NCI-H1092 treated with DMSO at 0.1 percent for 48 hours (cell line): ENCODE measurements around the gene SHC2.
A peak's percentile ranks its signal among the peaks of the same experiment; 100 is the strongest.

Source experiments
- DNase-seq: peaks from one replicate; lab custom pipeline; 2025; lab: John Stamatoyannopoulos, UW

The SHC2 gene, protein sequence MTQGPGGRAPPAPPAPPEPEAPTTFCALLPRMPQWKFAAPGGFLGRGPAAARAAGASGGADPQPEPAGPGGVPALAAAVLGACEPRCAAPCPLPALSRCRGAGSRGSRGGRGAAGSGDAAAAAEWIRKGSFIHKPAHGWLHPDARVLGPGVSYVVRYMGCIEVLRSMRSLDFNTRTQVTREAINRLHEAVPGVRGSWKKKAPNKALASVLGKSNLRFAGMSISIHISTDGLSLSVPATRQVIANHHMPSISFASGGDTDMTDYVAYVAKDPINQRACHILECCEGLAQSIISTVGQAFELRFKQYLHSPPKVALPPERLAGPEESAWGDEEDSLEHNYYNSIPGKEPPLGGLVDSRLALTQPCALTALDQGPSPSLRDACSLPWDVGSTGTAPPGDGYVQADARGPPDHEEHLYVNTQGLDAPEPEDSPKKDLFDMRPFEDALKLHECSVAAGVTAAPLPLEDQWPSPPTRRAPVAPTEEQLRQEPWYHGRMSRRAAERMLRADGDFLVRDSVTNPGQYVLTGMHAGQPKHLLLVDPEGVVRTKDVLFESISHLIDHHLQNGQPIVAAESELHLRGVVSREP

DNA sequence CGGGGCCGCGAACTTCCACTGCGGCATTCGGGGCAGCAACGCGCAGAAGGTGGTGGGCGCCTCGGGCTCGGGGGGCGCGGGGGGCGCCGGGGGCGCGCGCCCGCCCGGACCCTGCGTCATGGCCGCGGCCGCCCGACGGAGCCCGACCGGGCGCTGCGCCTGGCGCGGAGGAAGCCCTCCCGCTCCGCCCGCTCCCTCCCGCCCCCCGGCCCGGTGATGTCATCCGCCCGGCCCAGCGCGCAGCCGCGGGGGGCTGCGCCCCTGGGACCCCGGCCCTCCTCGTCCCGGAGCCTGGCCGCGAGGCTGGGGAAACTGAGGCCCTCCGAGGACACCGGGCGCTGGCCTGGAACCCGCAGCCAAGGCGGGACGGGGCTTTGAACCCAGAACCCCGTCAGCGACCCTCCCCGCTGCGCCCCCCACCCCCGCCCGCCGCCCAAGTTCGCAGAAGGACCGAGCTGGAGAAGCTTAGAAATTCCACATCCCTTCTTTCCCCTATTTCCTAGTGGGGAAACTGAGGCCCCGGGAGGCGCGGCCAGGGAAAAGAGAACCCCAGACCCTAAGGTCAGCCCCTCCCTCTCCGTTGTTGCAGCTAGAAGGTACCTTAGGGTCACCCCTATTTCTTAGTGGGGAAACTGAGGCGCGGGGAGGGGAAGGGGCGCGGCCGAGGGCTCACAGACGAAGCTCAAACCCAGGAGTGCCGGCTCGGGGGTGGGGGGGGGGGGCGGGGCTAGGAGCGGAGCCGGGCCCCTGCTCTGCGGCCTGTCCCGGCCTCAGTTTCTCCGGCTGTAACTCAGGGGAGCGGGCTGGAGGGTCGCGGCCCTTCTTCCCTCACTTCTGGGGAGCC is at the start of gene SHC2:
Gene SHC2, minus strand, starts transcription at position 157 of the 844 bp plus-strand sequence. Its CDS starts 37 bp downstream, at position 120.
- no peak for DNase-seq

DNA sequence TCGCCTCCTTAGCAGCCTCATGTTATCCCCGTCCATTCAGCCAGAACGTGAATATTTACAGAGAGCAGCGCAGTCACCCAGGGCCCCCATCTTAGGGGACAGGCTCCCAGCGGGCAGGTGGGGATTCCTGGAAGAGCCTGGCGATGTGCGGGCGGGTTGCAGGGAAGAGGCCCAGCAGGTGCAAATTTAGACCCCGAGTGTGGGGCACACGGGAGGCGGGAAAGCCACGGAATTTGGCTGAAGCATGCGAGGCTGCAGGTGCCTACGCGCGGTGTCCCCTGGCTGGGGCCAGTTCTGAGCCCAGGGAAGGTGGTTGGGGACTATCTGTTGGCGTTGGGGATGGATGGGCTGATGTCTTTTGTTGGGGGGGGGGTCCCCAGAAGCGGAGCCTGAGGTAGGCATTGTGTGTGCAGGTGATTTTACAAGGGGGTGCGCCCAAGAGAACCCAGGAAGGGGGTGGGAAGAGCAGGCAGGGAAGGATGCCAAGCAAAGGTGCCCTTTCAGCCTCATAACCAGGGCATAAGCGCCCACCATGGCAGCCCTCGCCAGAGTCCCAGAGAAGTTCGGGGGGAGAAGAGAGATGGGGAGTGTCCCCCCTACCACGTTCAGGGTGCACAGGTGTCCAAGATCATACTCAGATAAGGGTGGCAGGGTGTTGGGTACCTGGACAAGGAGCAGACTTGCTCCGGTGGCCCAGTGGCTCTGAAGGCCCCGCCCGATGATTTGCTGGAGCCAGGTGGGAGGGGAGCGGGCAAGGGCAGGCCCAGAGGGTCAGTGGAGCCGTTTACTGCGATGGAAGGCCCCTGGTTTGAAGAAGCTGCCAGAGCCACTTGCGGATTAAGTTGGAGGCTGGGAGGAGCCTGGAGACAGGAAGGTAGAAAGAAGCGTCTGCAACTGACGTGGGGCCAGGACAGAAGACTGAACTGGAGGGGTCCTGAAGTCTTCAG is 47.6 kb upstream of the SHC2 start:
- no peak for DNase-seq

DNA sequence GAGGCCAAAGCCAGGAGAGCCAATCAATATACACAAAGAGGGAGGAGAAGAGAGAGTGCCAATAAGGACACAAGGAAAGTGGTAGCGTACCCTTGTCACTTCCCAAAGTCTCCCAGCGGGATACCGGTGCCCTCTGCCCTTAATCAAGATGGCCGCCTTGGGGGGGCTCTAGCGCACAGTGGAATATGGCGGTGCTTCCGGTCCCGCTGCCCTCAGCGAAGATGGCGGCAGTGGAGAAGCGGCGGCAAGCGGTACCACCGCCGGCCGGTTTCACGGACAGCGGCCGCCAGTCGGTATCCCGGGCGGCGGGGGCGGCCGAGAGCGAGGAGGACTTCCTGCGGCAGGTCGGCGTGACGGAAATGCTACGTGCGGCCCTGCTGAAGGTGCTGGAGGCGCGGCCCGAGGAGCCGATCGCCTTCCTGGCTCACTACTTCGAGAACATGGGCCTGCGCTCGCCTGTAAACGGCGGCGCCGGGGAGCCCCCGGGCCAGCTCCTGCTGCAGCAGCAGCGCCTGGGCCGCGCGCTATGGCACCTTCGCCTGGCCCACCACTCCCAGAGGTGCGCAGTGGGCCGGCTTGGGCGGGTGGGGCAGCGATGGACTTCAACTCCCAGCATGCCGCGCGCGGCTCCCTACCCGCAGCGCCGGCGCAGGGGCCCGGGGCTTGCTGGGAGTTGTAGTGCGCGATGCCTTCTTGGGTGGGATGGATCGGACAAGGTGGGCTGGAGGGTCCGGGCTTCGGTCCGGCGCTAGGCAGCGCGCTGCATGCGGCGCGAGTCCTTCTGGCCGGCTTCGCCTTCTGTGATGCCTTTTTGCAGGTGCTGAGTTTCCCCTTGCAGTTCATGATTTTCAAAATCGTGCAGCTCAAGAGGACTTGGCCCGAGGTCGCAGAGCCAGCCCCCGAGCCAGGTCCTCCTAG is 46.7 kb upstream of the SHC2 start, which contains the start of gene TPGS1:
Gene TPGS1, plus strand, starts transcription at position 212 of the 918 bp plus-strand sequence. Its CDS starts 10 bp downstream, at position 222.
- peak; percentile 86 for DNase-seq

DNA sequence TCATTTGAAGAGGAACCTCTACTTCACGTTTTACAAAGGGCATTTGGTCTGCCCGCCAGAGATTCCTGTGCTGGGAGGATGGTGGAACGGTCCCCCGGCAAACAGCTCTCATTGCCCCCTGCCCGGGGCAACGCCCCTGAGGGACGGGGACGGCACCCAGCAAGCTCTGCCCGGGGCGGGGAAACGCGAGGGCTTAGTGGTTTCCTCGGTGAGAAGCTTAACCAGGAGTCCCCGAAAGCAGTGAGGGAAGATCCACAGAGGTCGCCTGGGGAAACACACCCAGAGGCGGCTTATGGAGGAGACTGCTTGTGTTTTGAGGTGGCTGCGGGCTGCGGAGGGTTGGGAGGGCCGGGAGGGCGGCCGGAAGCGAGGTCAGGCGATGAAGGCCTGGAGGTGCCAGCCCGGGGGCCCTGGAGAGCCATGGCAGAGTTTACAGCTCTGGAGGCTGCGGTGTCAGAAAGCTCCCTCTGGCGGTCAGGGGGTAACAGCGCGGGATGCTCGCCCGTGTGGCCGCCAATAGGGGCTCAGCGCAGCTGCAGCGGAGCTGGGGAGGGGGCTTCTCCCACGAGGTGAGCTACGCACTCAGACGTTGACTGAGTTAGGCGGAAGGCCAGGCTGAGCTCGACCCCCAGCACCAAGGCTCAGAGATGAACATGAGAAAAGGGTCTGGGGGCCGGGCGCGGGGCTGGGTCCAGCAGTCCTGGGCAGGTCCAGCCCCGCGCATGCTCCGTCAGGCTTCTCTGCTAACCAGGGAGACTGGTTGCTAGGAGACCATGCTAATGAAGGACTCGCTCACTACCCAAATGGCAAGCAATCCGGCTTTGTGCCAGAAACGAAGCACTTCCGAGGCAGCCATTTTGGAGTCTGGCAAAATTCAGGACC is 45.8 kb upstream of the SHC2 start:
- peak; percentile 100 for DNase-seq

DNA sequence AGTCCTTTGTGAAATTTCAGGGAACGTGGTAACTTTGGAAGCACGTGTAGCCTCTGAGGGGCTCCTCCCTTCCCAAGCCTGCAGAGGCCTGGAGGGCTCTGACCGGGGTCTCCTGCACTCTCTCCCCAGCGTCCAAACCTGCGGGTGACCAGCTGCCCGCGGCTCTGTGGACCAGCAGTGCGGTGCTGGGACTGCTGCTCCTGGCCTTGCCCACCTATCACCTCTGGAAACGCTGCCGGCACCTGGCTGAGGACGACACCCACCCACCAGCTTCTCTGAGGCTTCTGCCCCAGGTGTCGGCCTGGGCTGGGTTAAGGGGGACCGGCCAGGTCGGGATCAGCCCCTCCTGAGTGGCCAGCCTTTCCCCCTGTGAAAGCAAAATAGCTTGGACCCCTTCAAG is 43.8 kb upstream of the SHC2 start:
- no peak for DNase-seq

DNA sequence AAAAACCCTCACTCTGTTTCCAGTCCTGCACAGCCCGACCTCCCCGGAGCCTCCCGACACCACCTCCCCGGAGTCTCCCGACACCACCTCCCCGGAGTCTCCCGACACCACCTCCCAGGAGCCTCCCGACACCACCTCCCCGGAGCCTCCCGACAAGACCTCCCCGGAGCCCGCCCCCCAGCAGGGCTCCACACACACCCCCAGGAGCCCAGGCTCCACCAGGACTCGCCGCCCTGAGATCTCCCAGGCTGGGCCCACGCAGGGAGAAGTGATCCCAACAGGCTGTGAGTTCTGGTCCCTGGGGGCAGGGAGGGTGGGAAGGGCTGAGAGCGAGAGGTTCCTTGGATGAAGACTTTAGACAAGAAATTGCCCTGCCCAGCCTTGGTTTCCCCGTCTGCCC is 40.8 kb upstream of the SHC2 start:
- no peak for DNase-seq

DNA sequence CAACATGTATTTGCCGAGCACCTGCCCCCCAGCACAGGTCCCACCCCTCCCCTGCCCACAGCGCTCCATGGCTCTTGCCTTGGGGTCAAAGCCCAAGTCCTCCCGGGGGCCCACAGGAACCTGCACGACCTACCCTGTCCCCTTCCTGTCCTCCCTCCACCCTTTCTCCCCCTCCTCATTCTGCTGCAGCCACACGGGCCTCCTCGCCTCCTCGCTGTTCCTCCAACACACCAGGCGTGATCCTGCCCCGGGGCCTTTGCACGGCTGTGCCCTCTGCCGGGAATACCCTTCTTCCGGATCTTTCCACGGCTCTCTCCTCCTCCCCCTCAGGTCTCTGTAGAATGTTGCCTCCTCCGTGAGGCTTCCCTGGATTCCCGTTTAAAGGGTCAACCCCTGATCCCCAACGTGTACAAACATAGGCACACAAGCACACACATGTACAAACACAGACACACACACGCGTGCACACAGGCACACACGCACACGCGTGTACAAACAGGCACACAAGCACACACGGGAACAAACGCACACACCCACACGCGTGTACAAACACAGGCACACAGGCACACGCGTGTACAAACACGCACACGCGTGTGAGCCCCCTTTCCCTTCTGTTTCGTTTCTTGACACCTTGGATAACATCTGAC is 38.3 kb upstream of the SHC2 start:
- DNase-seq = no peak

DNA sequence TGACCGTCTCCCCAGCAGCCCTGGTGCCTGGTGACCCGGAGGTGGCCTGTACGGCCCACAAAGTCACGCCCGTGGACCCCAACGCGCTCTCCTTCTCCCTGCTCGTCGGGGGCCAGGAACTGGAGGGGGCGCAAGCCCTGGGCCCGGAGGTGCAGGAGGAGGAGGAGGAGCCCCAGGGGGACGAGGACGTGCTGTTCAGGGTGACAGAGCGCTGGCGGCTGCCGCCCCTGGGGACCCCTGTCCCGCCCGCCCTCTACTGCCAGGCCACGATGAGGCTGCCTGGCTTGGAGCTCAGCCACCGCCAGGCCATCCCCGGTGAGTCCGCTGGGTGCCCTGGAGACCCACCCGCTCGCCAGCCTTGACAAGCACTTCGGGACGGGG is 37.7 kb upstream of the SHC2 start:
- DNase-seq = no peak

DNA sequence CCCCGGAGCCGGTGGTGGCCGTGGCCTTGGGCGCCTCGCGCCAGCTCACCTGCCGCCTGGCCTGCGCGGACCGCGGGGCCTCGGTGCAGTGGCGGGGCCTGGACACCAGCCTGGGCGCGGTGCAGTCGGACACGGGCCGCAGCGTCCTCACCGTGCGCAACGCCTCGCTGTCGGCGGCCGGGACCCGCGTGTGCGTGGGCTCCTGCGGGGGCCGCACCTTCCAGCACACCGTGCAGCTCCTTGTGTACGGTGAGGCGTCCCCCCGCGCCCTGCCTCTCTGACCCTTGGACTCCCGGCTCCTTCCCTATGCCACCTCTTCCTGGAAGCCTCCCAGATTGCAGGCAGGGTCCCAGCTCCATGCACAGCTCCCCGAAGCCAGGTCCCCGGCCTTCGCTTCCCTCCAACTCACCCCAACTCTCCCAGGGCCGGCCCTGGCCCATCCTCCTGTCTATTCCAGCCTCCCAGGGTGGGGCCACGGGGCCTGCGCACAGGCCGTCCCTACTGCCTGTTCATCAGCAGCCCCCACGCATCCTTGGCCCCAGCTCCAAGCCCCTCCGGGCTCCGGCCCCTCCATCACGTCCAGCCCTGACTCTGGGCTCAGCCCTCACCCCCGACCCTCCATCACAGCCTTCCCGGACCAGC is 37.2 kb upstream of the SHC2 start:
- no peak for DNase-seq

DNA sequence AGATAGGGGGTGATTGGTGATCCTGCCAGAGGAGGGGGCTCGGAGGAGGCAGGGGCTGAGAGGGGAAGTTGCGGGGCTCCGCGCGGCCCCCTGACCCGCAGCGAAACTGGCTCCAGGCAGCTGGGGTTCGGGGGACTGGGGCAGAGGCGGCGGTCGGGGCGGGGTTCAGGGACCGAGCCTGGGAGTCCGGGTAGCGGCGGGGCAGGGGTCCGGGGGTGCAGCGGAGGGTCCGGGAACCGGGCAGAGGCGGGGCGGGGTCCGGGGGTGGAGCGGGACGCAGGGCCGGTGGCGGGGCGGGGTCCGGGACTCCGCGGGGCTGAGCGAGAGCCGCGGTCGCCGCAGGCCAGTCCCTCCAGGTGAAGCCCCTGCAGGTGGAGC is 36.6 kb upstream of the SHC2 start:
- no peak for DNase-seq

DNA sequence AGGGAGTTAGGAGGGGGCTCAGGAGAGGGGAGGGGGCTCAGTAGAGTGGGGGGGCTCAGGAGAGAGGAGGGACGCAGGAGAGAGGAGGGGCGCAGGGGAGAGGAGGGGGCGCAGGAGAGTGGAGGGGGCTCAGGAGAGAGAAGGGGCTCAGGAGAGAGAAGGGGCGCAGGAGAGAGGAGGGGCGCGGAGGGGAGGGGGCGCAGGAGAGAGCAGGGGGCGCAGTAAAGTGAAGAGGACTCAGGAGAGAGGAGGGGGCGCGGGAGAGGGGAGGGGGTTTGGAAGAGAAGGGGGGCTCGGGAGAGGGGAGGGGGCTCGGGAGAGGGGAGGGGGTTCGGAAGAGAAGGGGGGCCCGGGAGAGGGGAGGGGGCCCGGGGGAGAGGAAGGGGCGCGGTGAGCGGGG is 36.2 kb upstream of the SHC2 start:
- DNase-seq = no peak

DNA sequence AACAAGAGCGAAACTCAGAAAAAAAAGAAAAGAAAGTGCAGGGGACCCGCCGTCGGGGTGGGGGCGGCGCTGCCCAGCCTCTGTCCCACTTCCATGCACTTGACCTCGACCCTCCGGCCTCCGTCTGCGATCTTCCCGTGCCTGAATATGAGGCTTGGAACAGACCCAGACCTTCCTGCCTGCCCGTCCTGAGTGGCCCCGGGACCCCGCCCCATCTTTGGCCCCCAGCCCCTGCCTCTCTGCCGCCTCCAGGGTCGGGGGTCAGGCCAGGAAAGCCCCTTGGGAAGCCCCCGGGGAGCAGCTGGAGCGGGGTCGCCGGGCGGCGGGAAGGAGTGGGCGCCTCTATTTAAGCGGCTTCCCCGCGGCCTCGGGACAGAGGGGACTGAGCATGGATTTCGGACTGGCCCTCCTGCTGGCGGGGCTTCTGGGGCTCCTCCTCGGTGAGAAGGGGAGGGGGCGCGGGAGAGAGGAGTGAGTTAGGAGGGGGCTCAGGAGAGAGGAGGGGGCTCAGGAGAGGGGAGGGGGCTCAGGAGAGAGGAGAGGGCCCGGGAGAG is 35.4 kb upstream of the SHC2 start, which contains the start of gene MADCAM1:
Gene MADCAM1, plus strand, starts transcription at position 375 of the 554 bp plus-strand sequence. Its CDS starts 14 bp downstream, at position 389.
- no peak for DNase-seq

DNA sequence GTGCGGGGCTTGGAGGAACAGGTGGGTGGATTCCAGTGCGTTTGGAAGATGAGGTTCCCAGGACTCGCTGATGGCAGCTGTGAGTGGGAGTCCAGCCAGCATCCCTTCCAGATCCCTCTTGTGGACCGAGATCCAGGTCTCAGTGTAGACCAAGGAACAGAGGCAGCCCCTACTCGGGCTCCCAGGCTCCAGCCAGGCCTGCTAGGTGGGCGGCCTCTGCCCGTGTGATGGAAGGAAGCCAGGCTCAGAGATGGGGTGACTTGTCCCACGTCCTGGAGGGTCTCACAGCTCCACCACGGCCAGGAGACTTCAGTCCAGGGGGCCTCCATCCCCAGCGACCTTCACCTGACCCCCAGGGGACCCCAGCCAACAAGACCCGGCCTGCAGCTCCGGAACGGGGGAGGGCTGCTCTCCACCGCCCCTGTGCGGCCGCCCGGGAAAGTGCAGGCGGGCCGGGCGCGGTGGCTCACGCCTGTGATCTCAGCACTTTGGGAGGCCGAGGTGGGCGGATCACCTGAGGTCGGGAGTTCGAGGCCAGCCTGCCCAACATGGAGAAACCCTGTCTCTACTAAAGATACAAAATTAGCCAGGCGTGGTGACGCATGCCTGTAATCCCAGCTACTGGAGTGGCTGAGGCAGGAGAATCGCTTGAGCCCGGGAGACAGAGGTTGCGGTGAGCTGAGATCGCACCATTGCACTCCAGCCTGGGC is 34.7 kb upstream of the SHC2 start:
- peak; percentile 24 for DNase-seq

DNA sequence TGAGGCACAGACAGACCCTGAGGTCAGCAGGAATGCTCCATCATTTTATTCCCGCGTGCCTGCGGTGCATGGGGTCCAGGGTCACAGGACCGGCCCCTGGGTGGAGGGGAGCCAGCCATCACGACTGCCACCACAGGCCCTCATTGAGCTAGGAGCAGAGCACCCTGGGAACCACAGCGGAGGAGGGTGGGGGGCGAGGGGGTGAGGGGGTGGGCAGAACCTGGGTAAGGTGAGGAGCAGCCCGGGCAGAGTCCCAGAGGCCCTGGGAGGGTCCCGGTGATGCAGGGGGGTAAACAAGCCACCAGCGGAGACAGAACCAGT is 34.2 kb upstream of the SHC2 start:
- DNase-seq = no peak

DNA sequence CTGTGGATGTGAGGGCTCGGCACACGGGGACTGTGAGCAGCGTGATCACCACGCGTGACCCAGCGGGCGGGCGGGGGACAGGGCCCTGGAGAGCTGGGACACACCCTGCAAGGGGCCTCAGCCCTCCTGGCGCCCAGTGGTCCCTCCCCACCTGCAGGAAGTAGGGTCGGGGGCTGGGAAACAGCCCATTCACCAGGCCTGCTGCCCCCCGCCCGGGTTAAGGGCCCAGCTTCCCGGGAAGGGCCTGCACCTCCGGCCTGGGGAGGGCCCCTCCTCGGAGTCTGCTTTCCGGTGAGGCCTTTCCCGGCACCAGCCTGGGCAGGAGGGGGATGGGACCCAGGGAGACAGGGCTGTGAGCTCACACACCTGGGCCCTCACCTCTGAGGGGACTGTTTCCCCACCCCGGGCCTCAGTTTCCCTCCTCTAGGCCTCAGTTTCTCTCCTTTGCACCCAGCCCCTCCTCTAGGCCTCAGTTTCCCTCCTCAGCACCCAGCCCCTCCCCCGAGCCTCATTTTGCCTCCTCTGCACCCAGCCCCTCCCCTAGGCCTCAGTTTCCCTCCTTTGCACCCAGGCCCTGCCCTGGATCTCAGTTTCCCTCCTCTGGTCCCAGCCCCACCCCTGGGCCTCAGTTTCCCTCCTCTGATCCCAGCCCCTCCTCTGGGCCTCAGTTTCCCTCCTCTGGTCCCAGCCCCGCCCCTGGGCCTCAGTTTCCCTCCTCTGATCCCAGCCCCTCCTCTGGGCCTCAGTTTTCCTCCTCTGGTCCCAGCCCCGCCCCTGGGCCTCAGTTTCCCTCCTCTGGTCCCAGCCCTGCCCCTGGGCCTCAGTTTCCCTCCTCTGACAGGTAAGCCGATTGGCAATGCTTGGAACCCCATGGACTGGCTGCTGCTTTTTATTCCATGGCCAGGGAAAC is 33.6 kb upstream of the SHC2 start:
- DNase-seq = no peak

DNA sequence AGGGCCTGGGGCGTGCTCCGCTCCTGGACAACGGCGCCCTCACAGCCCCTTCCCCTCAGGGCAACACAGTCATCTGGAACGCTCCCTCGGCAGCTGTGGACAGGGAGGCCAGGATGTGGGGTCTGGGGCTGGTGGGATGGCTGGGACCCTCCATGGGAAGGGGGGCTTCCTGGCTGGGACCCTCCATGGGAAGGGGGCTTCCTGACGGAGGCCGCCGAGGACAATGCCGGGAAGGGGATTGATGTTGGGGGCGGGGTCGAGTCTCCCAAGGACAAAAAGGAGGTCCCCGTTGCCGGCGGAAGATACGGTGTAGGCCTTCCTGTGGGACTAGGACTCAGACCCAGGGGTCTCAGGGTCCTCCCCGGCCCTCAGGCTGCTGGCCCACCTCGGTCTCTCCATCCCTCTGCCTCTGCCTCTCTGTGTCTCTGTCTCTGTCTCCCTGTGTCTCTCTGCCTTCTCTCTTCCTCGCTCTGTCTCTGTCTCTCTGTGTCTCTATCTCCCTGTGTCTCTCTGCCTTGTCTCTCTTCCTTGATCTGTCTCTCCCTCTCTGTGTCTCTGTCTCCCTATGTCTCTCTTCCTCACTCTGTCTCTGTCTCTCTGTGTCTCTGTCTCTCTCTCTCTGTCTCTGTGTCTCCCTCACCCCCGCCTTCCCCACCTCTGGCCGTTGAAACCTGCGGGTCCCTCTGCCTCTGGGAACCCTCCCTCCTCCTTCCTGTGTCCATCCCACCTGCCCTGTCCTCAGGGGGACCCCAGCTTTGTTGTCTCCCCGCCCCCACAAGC is 32.7 kb upstream of the SHC2 start:
- DNase-seq = no peak
